Measurements from ENCODE around the gene RBM8A.

Gene RBM8A

GRCh38 chr1:145884675-145885074 lies 42.6 kb downstream of the RBM8A start:
- Histone ChIP-seq H3K4me3 (no peak overlapping the region), H3K4me1 (peaks cover 4 to 11% (median 7%) of the 10 kb centered on the region in 10 experiments; a peak in 17 of 20 replicates), H3K9me3 (replicated peaks in 1 of 11) (no peaks in the 10 kb centered on the region), H3K4me2 (peak overlapping the region in 1 of 11 experiments; percentile 86; a peak in 1 of 22 replicates), H3K27me3 (peaks cover 10 to 18% (median 13%) of the 10 kb centered on the region in 11 experiments; a peak in 20 of 22 replicates), H3K27ac (no peak overlapping the region), H3K9ac (no peak overlapping the region), H3K36me3 (no peaks in the 10 kb centered on the region), H4K20me1 (peaks cover 0 to 10% (median 0%) of the 10 kb centered on the region in 11 experiments; a peak in 1 of 22 replicates)
- TF ChIP-seq Cebpa-rat (IDR thresholded peaks at IDR 0.05): no peak

- no peak overlapping the region for H3K27ac ChIP-seq
- no peak overlapping the region for H3K4me2 ChIP-seq
- H3K36me3 ChIP-seq: no peaks in the 10 kb centered on the region
These were observed 47.5 kb downstream of the RBM8A start for GRCh38 chr1:145879775-145880174.

GRCh38 chr1:145878724-145879123 lies 48.6 kb downstream of the RBM8A start:
- H3K4me1 ChIP-seq: no peaks in the 10 kb centered on the region
- no peak for TF ChIP-seq Cebpa-rat (IDR thresholded peaks at IDR 0.05)

More at GRCh38 chr1:145879775-145880174, 47.5 kb downstream of the RBM8A start:
- no peak for TF ChIP-seq Cebpa-rat (IDR thresholded peaks at IDR 0.05)
- Histone ChIP-seq H3K4me3 (no peak overlapping the region), H4K20me1 (0 out of 22 replicates have a peak, but pooled peaks cover 0 to 3% (median 0%) of the 10 kb centered on the region in 11 experiments), H3K4me1 (no peaks in the 10 kb centered on the region; a peak in 1 of 20 replicates), H3K27me3 (peaks cover 2 to 10% (median 5%) of the 10 kb centered on the region in 11 experiments; a peak in 17 of 22 replicates), H3K9ac (no peak overlapping the region), H3K9me3 (replicated peaks in 1 of 11) (no peaks in the 10 kb centered on the region)

GRCh38 chr1:145877923-145878486 lies 49.3 kb downstream of the RBM8A start:
- no peak overlapping the region for H3K27ac ChIP-seq
- H3K4me3 ChIP-seq: no peak overlapping the region
- peaks cover 0 to 2% (median 1%) of the 10 kb centered on the region in 10 experiments; a peak in 6 of 20 replicates for H3K4me1 ChIP-seq
- H3K27me3 ChIP-seq: peaks cover under 1 to 9% (median 6%) of the 10 kb centered on the region in 11 experiments; a peak in 16 of 22 replicates
- H3K9ac ChIP-seq: no peak overlapping the region
- no peak overlapping the region for H3K4me2 ChIP-seq
- H4K20me1 ChIP-seq: peaks cover 0 to under 1% (median 0%) of the 10 kb centered on the region in 11 experiments; a peak in 2 of 22 replicates
- no peaks in the 10 kb centered on the region for H3K36me3 ChIP-seq
- no peaks in the 10 kb centered on the region for H3K9me3 ChIP-seq (replicated peaks in 1 of 11)
- no peak for TF ChIP-seq Cebpa-rat (IDR thresholded peaks at IDR 0.05)

More at GRCh38 chr1:145878724-145879123, 48.6 kb downstream of the RBM8A start:
- no peaks in the 10 kb centered on the region for H3K36me3 ChIP-seq
- H3K27ac ChIP-seq: no peak overlapping the region
- no peaks in the 10 kb centered on the region for H3K9me3 ChIP-seq (replicated peaks in 1 of 11)
- H3K4me2 ChIP-seq: no peak overlapping the region
- no peak overlapping the region for H3K9ac ChIP-seq
- H3K4me3 ChIP-seq: no peak overlapping the region
- peaks cover 0 to 2% (median 0%) of the 10 kb centered on the region in 11 experiments; a peak in 1 of 22 replicates for H3K27me3 ChIP-seq
- H4K20me1 ChIP-seq: no peaks in the 10 kb centered on the region

- Histone ChIP-seq H3K9ac (no peak overlapping the region), H3K9me3 (replicated peaks in 1 of 11) (no peaks in the 10 kb centered on the region), H3K27ac (no peak overlapping the region), H3K4me2 (no peak overlapping the region), H3K36me3 (no peaks in the 10 kb centered on the region), H3K4me3 (no peak overlapping the region), H4K20me1 (peaks cover 0 to 8% (median 0%) of the 10 kb centered on the region in 11 experiments; a peak in 2 of 22 replicates), H3K4me1 (peaks cover 14 to 20% (median 19%) of the 10 kb centered on the region in 10 experiments), H3K27me3 (peaks cover 19 to 34% (median 26%) of the 10 kb centered on the region in 11 experiments; a peak in 21 of 22 replicates)
- no peak for TF ChIP-seq Cebpa-rat (IDR thresholded peaks at IDR 0.05)
These were observed 52.6 kb downstream of the RBM8A start for GRCh38 chr1:145874646-145875045.

- peak overlapping the region; percentile 32 to 63 (median 52); a peak in 18 of 20 replicates for H3K4me3 ChIP-seq
These were observed 55.0 kb downstream of the RBM8A start for GRCh38 chr1:145871994-145872924.

More at GRCh38 chr1:145871994-145872924, 55.0 kb downstream of the RBM8A start:
- H3K4me2 ChIP-seq: peak overlapping the region; percentile 79 to 98 (median 91)
- peaks cover 19 to 34% (median 26%) of the 10 kb centered on the region in 11 experiments; a peak in 21 of 22 replicates for H3K27me3 ChIP-seq
- H3K9ac ChIP-seq: peak overlapping the region; percentile 51 to 76 (median 71); a peak in 21 of 22 replicates
- H3K36me3 ChIP-seq: no peaks in the 10 kb centered on the region
- H3K4me1 ChIP-seq: peaks cover 14 to 20% (median 19%) of the 10 kb centered on the region in 10 experiments
- peak overlapping the region; percentile 16 to 66 (median 48); a peak in 15 of 22 replicates for H3K27ac ChIP-seq
- peaks cover 0 to 8% (median 0%) of the 10 kb centered on the region in 11 experiments; a peak in 2 of 22 replicates for H4K20me1 ChIP-seq
- H3K9me3 ChIP-seq (replicated peaks in 1 of 11): no peaks in the 10 kb centered on the region
- no peak for TF ChIP-seq Cebpa-rat (IDR thresholded peaks at IDR 0.05)
